Activated CD4-positive, alpha-beta memory T cell treated with anti-CD3 and anti-CD28 coated beads, Interleukin-2, amount 10 ng/mL, durations not matched to agents 7 days and 5 days (primary cell): ENCODE measurements around the gene SLC4A1AP. TPM values are rescaled to one million over a fixed set of nuclear protein-coding genes. Genes with fewer than 3 reads are reported as not detected.

Experiments used
- CTCF ChIA-PET: fragments of 350-600 bp; sonication (Branson Sonifier 250); formaldehyde crosslinking; loops from one replicate; lab custom pipeline; 2021; ENCODE audit warnings: antibody characterized with exemption, inconsistent platforms; lab: Charles Lee
- POLR2A ChIA-PET: fragments of 350-600 bp; sonication (Branson Sonifier 250); formaldehyde crosslinking; loops from one replicate; lab custom pipeline; 2021; ENCODE audit warnings: antibody characterized with exemption; lab: Charles Lee
- DNase-seq: peaks from one replicate; pipeline ENCODE4 v3.0.0-alpha.2; 2020
- H3K27ac Mint-ChIP-seq: one replicate; pipeline ENCODE4 v1.8.0; 2021; ENCODE audit warnings: mild to moderate bottlenecking, mixed read lengths
- H3K27me3 Mint-ChIP-seq: one replicate; pipeline ENCODE4 v1.8.0; 2021; ENCODE audit warnings: mixed read lengths
- H3K36me3 Mint-ChIP-seq: one replicate; pipeline ENCODE4 v1.8.0; 2021; ENCODE audit warnings: low read depth, mixed read lengths
- H3K4me1 Mint-ChIP-seq: one replicate; pipeline ENCODE4 v1.8.0; 2021; ENCODE audit warnings: mixed read lengths
- H3K4me3 Mint-ChIP-seq: one replicate; pipeline ENCODE4 v1.8.0; 2021; ENCODE audit warnings: mild to moderate bottlenecking, mixed read lengths
- H3K9me3 Mint-ChIP-seq: one replicate; pipeline ENCODE4 v1.8.0; 2021; ENCODE audit warnings: mixed read lengths
- total RNA-seq, 2 experiments: library from RNA; stranded (reverse); gene quantifications; one replicate each; pipeline ENCODE4 v1.2.3, GENCODE V29; 2021

Gene SLC4A1AP
- total RNA-seq, 2 experiments from 2014 or later, result 27.3 to 27.9 TPM

- CTCF ChIA-PET, result no interaction called here
- Mint-ChIP-seq H3K36me3 (peaks cover 65% of the 10 kb centered on the region), H3K27ac (no peak overlapping the region), H3K4me3 (no peak overlapping the region), H3K27me3 (no peaks in the 10 kb centered on the region), H3K4me1 (peaks cover 44% of the 10 kb centered on the region), H3K9me3 (no peaks in the 10 kb centered on the region)
- DNase-seq, result no peak
- POLR2A ChIA-PET, result no interaction called here
Measured at GRCh38 chr2:27634291-27634690, 29.4 kb upstream of the SLC4A1AP start.

DNA sequence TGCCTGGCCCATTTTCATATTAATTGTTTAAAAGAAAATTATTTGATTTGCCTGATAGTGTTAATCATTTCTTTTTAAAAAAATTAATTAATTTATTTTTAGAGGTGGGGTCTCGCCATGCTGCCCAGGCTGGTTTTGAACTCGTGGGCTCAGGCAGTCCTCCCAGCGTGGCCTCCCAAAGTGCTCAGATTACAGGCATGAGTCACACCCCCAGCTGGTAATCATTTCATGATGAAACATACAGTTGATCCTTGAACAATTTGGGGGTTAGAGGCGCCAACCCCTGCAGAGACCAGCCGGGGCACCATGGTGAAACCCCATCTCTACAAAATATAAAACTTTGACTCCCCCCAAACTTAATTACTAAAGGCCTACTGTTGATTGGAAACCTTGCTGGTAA is 26.9 kb upstream of the SLC4A1AP start:
- peaks cover 38% of the 10 kb centered on the region for H3K4me1 Mint-ChIP-seq
- H3K9me3 Mint-ChIP-seq, result no peaks in the 10 kb centered on the region
- CTCF ChIA-PET, result no interaction called here
- H3K36me3 Mint-ChIP-seq, result peaks cover 72% of the 10 kb centered on the region
- H3K4me3 Mint-ChIP-seq, result no peak overlapping the region
- H3K27me3 Mint-ChIP-seq, result no peaks in the 10 kb centered on the region
- H3K27ac Mint-ChIP-seq, result no peak overlapping the region
- POLR2A ChIA-PET, result no interaction called here
- no peak for DNase-seq

DNA sequence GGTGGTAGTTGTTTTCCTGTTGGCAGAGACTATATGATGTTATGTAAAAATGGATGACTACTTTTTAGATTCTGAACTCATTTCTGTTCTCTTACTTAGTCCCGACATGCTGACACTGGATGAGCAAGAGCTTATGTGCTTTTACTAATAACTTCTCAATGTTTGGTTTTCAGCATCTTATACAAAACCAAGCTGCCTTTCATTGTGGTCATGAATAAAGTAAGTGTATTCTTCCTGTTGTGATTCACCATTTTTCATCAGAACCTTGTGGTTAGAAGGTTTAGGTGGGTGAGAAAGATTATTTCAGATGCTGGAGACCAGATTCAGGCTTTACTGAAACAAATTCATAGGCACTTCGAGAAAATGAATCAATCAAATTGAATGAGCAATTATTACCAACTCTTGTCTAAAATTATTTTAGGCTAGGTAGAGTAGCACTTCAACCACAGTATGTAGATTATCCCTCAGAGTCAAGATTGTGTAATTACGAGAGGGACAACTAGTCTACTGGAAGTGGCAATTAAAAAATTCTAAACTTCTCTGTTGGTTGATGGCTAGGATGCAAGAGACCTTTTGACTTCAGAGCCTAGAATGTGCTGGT is 25.6 kb upstream of the SLC4A1AP start:
- peak overlapping the region; percentile 87 for H3K27ac Mint-ChIP-seq
- CTCF ChIA-PET, result interaction anchor here (0.6 to 2.0 kb wide), 4 partner anchors 9 to 46 kb away, joined by 3 to 9 read pairs (median 3); no protein-coding TSS in a partner anchor
- peaks cover 68% of the 10 kb centered on the region for H3K36me3 Mint-ChIP-seq
- no peaks in the 10 kb centered on the region for H3K9me3 Mint-ChIP-seq
- POLR2A ChIA-PET, result interaction anchor here (0.9 to 2.4 kb wide), 10 partner anchors 9 to 210 kb away, joined by 3 to 37 read pairs (median 4); partner anchors contain the start of genes CCDC121, GPN1, NRBP1 and SLC4A1AP
- DNase-seq, result no peak
- H3K4me1 Mint-ChIP-seq, result peaks cover 34% of the 10 kb centered on the region
- H3K4me3 Mint-ChIP-seq, result peak overlapping the region; percentile 14
- no peaks in the 10 kb centered on the region for H3K27me3 Mint-ChIP-seq

DNA sequence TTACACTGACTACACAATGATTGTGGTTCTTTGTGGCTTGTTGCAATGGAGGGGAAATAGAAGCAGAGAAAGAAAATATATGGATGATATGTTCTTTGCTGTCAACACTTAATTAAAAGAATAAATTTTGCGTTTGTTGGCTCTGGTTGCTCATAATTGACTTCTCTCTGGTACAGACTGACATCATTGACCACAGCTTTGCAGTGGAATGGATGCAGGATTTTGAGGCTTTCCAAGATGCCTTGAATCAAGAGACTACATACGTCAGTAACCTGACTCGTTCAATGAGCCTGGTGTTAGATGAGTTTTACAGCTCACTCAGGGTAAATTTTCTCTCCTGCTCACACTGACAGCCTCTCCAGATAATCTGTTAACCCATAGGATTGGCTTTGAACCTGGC is 25.0 kb upstream of the SLC4A1AP start:
- no peak for DNase-seq
- Mint-ChIP-seq H3K4me1 (peaks cover 34% of the 10 kb centered on the region), H3K9me3 (no peaks in the 10 kb centered on the region), H3K4me3 (peak overlapping the region; percentile 14), H3K36me3 (peaks cover 70% of the 10 kb centered on the region), H3K27ac (peak overlapping the region; percentile 87), H3K27me3 (no peaks in the 10 kb centered on the region)
- ChIA-PET CTCF (interaction anchor here (0.9 to 2.0 kb wide), 3 partner anchors 9 to 45 kb away, joined by 3 to 9 read pairs (median 3); no protein-coding TSS in a partner anchor), POLR2A (interaction anchor here (0.6 to 2.4 kb wide), 13 partner anchors 8 to 209 kb away, joined by 3 to 37 read pairs (median 4); partner anchors contain the start of genes CCDC121, GPN1, SLC4A1AP and SUPT7L)

- H3K27ac Mint-ChIP-seq, result no peak overlapping the region
- peaks cover 58% of the 10 kb centered on the region for H3K36me3 Mint-ChIP-seq
- POLR2A ChIA-PET, result no interaction called here
- H3K27me3 Mint-ChIP-seq, result no peaks in the 10 kb centered on the region
- CTCF ChIA-PET, result no interaction called here
- DNase-seq, result no peak
- H3K4me1 Mint-ChIP-seq, result peaks cover 29% of the 10 kb centered on the region
- H3K4me3 Mint-ChIP-seq, result no peak overlapping the region
- no peaks in the 10 kb centered on the region for H3K9me3 Mint-ChIP-seq
Measured at GRCh38 chr2:27640722-27641245, 22.9 kb upstream of the SLC4A1AP start.

- Mint-ChIP-seq H3K9me3 (no peaks in the 10 kb centered on the region), H3K27me3 (no peaks in the 10 kb centered on the region), H3K4me1 (no peaks in the 10 kb centered on the region), H3K4me3 (no peak overlapping the region), H3K27ac (no peak overlapping the region), H3K36me3 (peaks cover 54% of the 10 kb centered on the region)
- no peak for DNase-seq
- CTCF ChIA-PET, result no interaction called here
- POLR2A ChIA-PET, result no interaction called here
Measured at GRCh38 chr2:27645197-27645596, 18.5 kb upstream of the SLC4A1AP start.

- ChIA-PET POLR2A (interaction anchor here (1.1 to 1.2 kb wide), 3 partner anchors 9 to 62 kb away, joined by 3 to 6 read pairs (median 5); partner anchors contain the start of genes SLC4A1AP and SUPT7L), CTCF (interaction anchor here (0.6 to 2.2 kb wide), 2 partner anchors 36 to 155 kb away, joined by 3 to 7 read pairs; no protein-coding TSS in a partner anchor)
- H3K27me3 Mint-ChIP-seq, result no peaks in the 10 kb centered on the region
- no peaks in the 10 kb centered on the region for H3K4me1 Mint-ChIP-seq
- DNase-seq, result no peak
- peaks cover 49% of the 10 kb centered on the region for H3K36me3 Mint-ChIP-seq
- H3K9me3 Mint-ChIP-seq, result no peaks in the 10 kb centered on the region
- no peak overlapping the region for H3K4me3 Mint-ChIP-seq
- H3K27ac Mint-ChIP-seq, result no peak overlapping the region
Measured at GRCh38 chr2:27647289-27647688, 16.4 kb upstream of the SLC4A1AP start.

DNA sequence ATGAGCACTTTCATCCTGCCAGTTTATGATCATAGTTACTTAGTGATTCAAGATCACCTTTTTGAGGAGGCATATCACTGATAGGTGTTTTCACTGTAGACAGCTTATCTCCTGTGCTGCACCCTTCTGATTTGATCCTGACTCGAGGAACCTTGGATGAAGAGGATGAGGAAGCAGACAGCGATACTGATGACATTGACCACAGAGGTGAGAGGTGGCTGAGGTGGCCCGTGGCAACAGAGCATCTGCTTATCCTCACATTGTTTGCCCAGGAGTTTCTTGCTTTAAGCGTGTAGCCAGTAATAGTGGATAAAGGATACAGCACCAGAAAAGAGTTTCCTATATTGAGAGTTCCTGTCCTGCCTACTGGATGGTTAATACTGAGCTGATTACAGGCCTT is 16.0 kb upstream of the SLC4A1AP start:
- CTCF ChIA-PET, result interaction anchor here (1.0 to 2.2 kb wide), 2 partner anchors 10 to 36 kb away, joined by 4 to 7 read pairs; no protein-coding TSS in a partner anchor
- H3K4me1 Mint-ChIP-seq, result peaks cover 4% of the 10 kb centered on the region
- DNase-seq, result no peak
- H3K4me3 Mint-ChIP-seq, result no peak overlapping the region
- no peaks in the 10 kb centered on the region for H3K27me3 Mint-ChIP-seq
- peaks cover 51% of the 10 kb centered on the region for H3K36me3 Mint-ChIP-seq
- H3K27ac Mint-ChIP-seq, result no peak overlapping the region
- POLR2A ChIA-PET, result interaction anchor here (0.7 to 2.5 kb wide), 3 partner anchors 9 to 62 kb away, joined by 3 to 7 read pairs (median 4); no protein-coding TSS in a partner anchor
- H3K9me3 Mint-ChIP-seq, result no peaks in the 10 kb centered on the region

DNA sequence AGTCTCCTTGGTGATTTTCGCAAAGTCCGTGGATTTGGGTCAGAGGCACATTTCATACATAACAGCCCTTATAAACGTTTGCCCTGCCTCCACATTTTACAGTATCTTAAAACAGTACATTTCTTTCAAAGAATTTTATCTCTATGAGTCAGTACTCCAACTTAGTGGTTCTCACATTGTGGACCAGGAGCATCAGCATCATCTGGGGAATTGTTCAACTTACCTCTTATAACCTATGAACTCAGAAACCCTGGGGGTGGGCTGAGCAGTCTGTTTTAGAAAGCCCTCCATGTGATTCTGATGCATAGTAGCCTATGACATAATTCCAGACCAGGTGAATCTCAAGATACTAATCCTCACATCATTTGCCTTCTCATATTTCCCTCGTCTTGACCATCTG is 12.6 kb upstream of the SLC4A1AP start:
- Mint-ChIP-seq H3K9me3 (no peaks in the 10 kb centered on the region), H3K36me3 (peaks cover 72% of the 10 kb centered on the region), H3K4me1 (peaks cover 18% of the 10 kb centered on the region), H3K27me3 (no peaks in the 10 kb centered on the region), H3K4me3 (no peak overlapping the region), H3K27ac (no peak overlapping the region)
- DNase-seq, result no peak
- POLR2A ChIA-PET, result no interaction called here
- CTCF ChIA-PET, result interaction anchor here (0.6 to 1.1 kb wide), 2 partner anchors 31 to 32 kb away, joined by 3 to 5 read pairs; no protein-coding TSS in a partner anchor

DNA sequence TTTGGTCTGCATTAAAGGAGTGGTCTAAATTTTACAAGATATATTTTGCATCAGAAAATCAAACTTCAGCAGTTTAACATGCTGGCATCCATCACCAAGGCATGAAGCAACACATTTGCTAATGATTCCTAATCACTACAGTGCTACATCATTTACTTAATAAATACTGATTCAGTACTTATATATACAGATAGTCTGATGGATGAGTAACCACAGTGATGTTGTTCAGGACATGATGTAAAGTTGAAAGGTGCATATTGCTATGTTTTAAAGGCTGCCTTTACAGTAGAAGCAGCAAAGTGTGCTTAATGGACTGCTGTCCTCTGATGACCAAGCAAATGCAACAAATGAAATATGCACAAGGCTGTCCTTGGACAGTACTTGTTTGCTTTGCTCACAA is 11.3 kb upstream of the SLC4A1AP start:
- no peaks in the 10 kb centered on the region for H3K27me3 Mint-ChIP-seq
- POLR2A ChIA-PET, result interaction anchor here (0.7 to 1.1 kb wide), 2 partner anchors 11 to 13 kb away, joined by 3 read pairs; partner anchors contain the start of genes SLC4A1AP and SUPT7L
- H3K4me1 Mint-ChIP-seq, result peaks cover 18% of the 10 kb centered on the region
- no peak overlapping the region for H3K4me3 Mint-ChIP-seq
- CTCF ChIA-PET, result interaction anchor here (1.1 kb wide), 1 partner anchor 31 kb away, joined by 3 read pairs; no protein-coding TSS in a partner anchor
- H3K9me3 Mint-ChIP-seq, result no peaks in the 10 kb centered on the region
- peaks cover 76% of the 10 kb centered on the region for H3K36me3 Mint-ChIP-seq
- no peak overlapping the region for H3K27ac Mint-ChIP-seq
- no peak for DNase-seq

DNA sequence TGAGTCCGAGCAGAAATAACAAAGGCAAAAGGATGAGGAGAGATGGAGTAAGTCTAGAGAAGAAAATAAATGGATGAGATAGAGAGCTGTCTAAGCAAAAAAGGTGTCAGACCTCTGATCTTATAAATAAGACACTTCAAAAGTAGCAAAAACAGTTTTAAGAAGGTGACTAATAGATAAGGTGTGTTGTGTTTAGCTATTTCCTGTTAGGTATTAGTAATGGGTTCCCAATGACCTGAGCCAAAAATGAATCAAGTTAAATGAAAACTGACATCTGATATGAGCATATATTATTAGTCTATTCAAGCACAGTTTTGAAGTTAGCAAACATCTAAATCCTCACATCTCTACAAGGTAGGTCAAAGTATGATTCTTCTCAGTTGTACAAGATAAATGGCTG is 10.9 kb upstream of the SLC4A1AP start:
- Mint-ChIP-seq H3K27ac (no peak overlapping the region), H3K36me3 (peaks cover 74% of the 10 kb centered on the region), H3K4me1 (peaks cover 18% of the 10 kb centered on the region), H3K27me3 (no peaks in the 10 kb centered on the region), H3K4me3 (no peak overlapping the region), H3K9me3 (no peaks in the 10 kb centered on the region)
- CTCF ChIA-PET, result interaction anchor here (1.1 kb wide), 1 partner anchor 30 kb away, joined by 3 read pairs; no protein-coding TSS in a partner anchor
- no peak for DNase-seq
- POLR2A ChIA-PET, result interaction anchor here (0.7 to 1.1 kb wide), 2 partner anchors 11 to 14 kb away, joined by 3 read pairs; partner anchors contain the start of genes SLC4A1AP and SUPT7L

DNA sequence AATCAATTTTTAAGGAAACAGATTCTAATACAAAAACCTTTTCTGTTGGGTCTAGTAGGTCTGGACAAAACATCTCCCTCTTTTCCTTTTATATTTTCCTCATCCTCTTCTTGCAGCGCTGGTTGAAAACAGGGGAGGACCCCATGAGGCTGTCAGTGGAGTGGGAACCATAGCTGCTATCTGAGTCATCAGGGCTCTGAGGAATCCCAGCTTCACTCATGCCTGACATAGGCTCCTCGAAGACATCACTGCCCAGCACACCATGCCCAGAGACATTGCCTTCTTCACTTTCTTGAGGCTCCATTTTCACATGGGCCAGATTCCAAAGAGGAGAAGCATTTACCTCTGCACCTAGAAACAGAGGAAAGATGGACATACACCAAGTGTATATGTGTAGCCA is 10.3 kb upstream of the SLC4A1AP start:
- Mint-ChIP-seq H3K36me3 (peaks cover 69% of the 10 kb centered on the region), H3K4me1 (peaks cover 18% of the 10 kb centered on the region), H3K9me3 (no peaks in the 10 kb centered on the region), H3K27ac (peak overlapping the region; percentile 22), H3K27me3 (no peaks in the 10 kb centered on the region), H3K4me3 (no peak overlapping the region)
- no peak for DNase-seq
- ChIA-PET POLR2A (interaction anchor here (1.1 kb wide), 1 partner anchor 15 kb away, joined by 3 read pairs; no protein-coding TSS in a partner anchor), CTCF (no interaction called here)
